NK-92 (cell line): ENCODE data around the gene KLK15.

ENCODE experiments used
- DNase-seq: peaks from one replicate; lab custom pipeline; 2025; ENCODE audit not compliant: unreplicated experiment; lab: John Stamatoyannopoulos, UW

The KLK15 gene

GRCh38 chr19:50777261-50777660, 56.1 kb downstream of the KLK15 start:
- DNase-seq: no peak

- DNase-seq: no peak
Observed at GRCh38 chr19:50776131-50776530, 57.2 kb downstream of the KLK15 start.
